Fibroblast of skin of left quadriceps (primary cell): ENCODE measurements around the gene MAML3.
A peak's percentile ranks its signal among the peaks of the same experiment; 100 is the strongest.

Source experiments
- DNase-seq, 2 experiments: peaks; one replicate each; pipeline ENCODE4 v3.0.0-alpha.2; 2013; ENCODE audit warnings: low read depth in 2 of 2

The MAML3 gene

GRCh38 chr4:139783741-139784484 is 370.1 kb downstream of the MAML3 start:
- DNase-seq = no peak

GRCh38 chr4:139782926-139783522 is 371.0 kb downstream of the MAML3 start:
- no peak for DNase-seq

DNA sequence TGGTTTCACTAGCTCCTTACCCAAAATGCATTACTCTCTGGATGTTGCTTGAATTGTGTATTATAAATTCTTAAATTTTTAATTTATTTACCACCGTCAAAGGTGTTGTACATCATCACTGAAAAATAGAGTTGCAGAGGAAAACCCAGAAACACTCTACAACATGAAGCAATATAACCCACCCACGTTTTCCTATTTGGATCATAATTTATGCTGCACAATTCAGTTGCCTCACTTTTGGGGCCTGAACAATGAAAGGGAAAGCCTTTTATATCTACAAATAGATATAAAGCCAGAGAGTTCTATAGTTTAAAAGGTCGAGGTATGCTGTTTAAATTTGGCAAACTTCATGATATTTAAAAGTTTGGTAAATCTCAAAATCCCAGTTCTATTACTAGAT is 372.9 kb downstream of the MAML3 start:
- no peak for DNase-seq

GRCh38 chr4:139779691-139780090 is 374.3 kb downstream of the MAML3 start:
- no peak for DNase-seq

DNA sequence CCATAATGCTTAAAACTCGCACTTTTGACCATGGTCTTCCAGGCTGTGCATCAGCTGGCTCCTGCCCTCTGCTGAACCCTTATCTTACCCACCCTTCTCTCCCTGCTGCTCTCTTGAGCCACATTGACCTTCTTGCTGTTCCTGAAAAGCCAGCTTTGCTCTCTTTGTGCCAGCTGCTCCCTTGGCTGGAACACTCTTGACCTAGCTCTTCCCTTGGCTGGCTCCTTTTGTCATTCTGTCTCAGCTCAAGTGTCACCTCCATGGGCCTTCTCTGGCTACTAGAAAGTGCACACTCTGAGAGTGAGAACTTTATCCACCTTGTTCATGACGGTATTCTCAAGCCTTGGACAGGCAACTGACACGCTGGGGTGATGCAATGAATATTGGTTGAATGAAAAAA is 376.2 kb downstream of the MAML3 start:
- DNase-seq = no peak

GRCh38 chr4:139776235-139776634 is 377.7 kb downstream of the MAML3 start:
- DNase-seq = no peak

- DNase-seq = no peak
Observed at GRCh38 chr4:139774759-139775487, 379.1 kb downstream of the MAML3 start.

DNA sequence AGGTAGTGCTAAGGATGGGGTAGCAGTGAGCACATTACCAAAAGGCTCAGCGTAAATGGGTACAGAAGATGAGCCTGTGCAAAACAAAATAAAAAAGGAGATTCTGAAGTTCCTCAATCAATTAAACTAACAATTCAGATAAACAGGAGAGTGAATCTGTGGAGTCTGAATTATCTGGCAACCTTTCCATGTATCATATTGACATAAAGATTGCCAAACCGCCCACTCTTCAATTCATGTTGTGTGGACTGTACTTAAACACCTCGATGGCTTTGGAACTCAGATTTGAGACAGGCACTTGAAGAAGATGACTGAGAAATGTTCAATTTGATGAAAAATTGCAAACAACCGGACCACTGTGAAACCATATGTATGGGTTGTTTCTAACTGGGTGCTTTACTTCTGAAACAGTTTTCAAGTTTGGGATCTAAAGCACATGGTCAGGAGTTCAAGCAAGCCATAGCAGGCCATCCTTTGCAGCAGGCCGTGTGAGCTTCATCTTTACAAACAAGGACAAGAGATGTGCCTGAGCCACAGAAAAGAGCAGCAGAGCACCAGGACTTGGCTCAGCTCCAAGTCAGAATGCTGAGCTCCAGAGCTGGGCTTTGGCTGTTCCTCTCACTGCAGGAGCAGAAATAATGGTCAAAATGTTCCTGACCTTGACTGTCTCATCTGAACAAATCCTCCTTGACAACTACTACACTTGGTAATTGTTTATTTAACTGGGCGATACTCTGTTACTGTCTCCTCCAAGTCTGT is 380.2 kb downstream of the MAML3 start:
- DNase-seq = no peak

DNA sequence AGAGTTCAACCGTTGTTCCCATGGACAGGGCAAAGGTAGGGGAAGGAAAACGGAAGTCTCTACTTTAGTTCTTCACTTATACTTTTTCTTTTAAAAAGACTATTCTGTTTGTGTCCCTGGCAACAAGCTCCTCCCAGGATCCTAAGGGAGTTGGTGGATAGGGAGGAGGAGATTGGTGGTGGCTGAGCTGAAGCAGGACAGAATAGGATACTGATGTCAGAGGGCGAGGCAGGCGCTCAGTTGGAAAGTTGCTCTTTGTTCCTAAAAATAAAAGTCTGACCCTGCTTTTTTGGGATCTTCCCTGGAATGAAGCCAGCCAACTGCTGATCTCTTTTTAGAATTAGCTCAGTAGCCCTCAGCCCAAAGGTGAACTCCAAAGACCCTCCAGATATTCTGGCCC is 383.6 kb downstream of the MAML3 start:
- DNase-seq = no peak

DNA sequence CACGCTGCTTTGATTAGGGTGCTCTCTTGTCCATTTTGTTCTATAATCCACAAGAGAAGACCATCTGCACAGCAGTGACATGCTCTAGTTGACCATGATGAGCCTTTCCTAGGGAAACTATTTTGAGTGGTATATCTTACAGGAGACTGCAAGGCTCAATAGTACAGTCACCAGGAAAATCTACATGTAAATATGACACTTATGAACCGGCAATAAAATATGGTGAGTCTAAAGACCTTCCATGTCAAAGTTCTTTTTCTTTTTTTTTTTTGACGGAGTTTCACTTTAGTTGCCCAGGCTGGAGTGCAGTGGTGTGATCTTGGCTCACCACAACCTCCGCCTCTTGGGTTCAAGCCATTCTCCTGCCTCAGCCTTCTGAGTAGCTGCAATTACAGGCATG is 384.6 kb downstream of the MAML3 start:
- DNase-seq = no peak

DNA sequence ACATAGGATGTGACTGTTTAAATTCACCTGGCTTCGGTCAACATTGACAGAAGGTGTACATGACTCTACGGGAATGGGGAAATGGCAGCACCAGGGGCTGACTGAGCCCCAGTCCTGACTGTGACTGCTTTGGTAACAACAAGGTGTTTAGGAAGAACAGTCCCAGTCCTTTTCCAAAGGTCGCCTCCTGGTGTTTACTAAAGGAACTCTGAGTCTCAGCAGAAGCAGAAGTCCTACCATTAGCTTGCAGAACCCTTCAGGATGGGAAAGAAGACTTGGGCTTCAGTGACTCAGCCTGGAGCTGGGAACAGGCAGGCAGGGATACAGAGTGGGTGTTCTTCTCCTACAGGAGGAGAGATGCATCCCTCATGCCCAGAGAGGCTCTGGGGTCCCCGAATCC is 385.1 kb downstream of the MAML3 start:
- no peak for DNase-seq

- DNase-seq = peak in 1 of 2 experiments; percentile 24
Observed at GRCh38 chr4:139768366-139768765, 385.6 kb downstream of the MAML3 start.

GRCh38 chr4:139767585-139767984 is 386.4 kb downstream of the MAML3 start:
- DNase-seq = no peak

- peak; percentile 89 to 90 for DNase-seq
Observed at GRCh38 chr4:139767168-139767567, 386.8 kb downstream of the MAML3 start.

GRCh38 chr4:139764686-139765310 is 389.2 kb downstream of the MAML3 start:
- no peak for DNase-seq

DNA sequence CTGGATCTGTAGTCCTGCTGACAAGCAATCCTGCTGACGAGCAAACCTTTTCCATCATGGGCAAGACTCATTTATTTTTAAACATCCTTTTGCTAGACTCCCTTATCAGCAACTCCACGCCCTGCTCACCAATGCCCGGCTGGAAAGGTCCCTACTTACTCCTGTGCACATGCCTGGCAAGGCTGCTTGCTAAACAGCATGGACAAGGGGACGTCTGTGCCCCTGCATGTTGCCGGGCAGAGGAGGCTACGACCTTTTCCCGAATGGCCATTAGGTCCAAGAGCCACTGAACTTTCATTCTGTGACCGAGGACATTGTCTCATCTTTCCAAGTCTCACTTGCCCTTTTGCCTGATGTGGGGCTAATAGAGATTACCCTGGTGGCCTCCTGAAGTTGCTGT is 389.8 kb downstream of the MAML3 start:
- no peak for DNase-seq

DNA sequence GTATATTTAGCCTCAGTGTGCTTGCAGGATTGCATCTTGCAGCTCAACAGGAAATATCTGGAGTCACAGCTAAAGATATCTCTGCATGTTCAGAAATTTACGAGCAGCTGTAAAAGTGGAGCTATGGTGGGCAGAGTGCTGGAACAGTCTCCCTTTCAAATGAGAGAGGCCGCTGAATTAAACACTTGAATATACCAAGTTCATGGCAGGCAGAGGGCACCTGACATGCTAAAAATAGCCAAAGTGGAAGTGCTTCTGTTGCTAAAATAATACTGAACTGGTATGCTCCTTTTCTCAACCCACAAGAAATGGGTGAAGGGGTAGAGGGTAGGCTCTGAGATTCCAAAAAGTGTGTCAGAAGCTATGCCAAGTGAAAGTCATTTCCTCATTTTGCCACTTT is 390.3 kb downstream of the MAML3 start:
- no peak for DNase-seq

DNA sequence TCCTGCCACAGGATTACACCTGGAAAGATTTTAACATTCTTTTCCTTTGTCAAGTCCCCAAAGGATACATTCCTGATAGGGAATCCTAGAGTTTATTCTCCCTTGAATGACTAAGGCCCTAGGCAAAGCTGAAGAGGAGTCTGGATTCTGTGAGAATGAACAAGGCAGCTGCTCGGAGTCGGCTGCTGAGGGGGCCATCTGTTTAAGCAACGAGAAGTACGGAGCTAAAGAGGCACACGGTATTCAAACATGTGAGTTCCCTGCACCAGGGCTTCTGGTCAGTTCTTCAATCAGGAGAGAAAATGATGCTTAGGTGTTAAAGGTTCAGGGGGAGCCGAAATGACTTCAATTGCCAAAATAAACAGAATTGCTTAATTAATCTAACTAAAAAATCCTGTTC is 390.8 kb downstream of the MAML3 start:
- no peak for DNase-seq

DNA sequence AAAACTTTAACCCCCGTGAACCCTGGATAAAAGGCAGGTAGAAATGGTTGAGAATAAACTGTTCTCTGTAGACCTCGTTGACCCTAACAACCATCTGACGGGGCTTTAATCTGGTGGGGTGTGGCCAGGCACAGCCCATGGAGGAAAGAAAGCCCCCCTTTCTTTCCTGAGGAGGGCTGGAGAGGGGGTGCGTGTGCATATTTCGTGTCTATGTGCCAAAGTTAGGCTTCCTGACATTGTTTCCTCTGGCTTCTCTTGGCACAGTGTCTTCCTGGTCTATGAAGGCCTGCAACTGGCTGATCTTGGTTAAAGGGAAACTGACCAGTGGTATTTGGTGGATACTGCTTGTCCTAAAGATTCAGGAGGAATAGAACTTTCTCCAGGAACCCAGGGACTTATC is 391.3 kb downstream of the MAML3 start:
- DNase-seq = no peak

DNA sequence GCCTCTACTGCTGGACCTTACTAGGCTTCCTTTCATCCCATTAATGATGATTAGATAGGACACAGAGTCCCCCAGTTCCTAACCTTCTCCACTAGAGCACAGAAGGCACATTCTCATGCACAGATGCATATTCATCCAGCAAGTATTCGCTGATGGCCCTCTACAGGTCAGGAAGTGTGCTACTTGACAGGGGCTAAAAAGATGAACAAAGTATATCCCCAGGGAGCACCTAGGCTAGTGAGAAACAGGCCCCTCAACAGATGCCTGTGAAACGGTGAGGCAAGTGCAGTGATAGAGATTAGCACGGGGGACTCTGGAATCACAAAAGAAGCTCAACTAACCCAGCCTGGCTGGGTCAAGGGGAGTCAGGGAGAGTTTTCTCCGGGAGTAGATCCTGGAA is 392.5 kb downstream of the MAML3 start:
- DNase-seq = no peak

GRCh38 chr4:139760567-139760966 is 393.4 kb downstream of the MAML3 start:
- no peak for DNase-seq

GRCh38 chr4:139759097-139759496 is 394.9 kb downstream of the MAML3 start:
- no peak for DNase-seq
